ENCODE results near the gene XDH. TPM values are rescaled to one million over a fixed set of nuclear protein-coding genes. Genes with fewer than 3 reads are reported as not detected.

Gene XDH
- total RNA-seq, 4 donors from 2014 or later = 19.0 to 108 (median 92.3) TPM

DNA sequence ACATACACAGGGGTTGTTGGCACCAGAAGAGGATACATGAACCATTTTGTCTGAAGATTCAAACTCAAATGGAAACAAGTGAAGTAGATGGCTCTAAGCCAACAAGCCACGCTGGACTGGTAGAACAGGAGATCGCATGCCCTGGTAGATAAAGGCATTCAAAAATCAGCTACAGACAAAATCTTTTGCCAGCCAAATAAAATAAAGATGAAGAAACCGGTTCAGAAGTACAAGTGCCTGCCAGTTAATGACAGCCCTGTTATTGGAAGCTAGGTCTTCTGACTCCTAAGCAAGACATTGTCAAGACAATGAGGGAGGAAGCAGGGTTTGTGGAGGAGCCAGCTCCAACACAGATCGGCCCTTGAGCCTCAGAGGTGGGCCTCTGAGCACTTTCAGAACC is 128.3 kb downstream of the XDH start:
- Histone ChIP-seq H3K9me3 (no peaks in the 10 kb centered on the region), H3K36me3 (no peaks in the 10 kb centered on the region), H3K4me3 (no peak overlapping the region), H3K27ac (no peak overlapping the region), H3K27me3 (no peaks in the 10 kb centered on the region), H3K4me1 (no peaks in the 10 kb centered on the region)
- DNase-seq = no peak
- no peak for TF ChIP-seq POLR2A (IDR thresholded peaks at IDR 0.05)
- TF ChIP-seq, protein P1, sequence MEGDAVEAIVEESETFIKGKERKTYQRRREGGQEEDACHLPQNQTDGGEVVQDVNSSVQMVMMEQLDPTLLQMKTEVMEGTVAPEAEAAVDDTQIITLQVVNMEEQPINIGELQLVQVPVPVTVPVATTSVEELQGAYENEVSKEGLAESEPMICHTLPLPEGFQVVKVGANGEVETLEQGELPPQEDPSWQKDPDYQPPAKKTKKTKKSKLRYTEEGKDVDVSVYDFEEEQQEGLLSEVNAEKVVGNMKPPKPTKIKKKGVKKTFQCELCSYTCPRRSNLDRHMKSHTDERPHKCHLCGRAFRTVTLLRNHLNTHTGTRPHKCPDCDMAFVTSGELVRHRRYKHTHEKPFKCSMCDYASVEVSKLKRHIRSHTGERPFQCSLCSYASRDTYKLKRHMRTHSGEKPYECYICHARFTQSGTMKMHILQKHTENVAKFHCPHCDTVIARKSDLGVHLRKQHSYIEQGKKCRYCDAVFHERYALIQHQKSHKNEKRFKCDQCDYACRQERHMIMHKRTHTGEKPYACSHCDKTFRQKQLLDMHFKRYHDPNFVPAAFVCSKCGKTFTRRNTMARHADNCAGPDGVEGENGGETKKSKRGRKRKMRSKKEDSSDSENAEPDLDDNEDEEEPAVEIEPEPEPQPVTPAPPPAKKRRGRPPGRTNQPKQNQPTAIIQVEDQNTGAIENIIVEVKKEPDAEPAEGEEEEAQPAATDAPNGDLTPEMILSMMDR (IDR thresholded peaks at IDR 0.05) = no peak

Other genes starting within 250 kb of the XDH start
- under 1 TPM in 1 of 4 donors, not detected in 3; 0.83 TPM for gene CAPN14, start 197.2 kb downstream of the XDH start, total RNA-seq
- gene EHD3, start 180.6 kb downstream of the XDH start, total RNA-seq = 10 to 100 TPM in 1 of 4 donors, 1 to 10 TPM in 2, under 1 TPM in 1; 0.88 to 20.6 (median 2.1) TPM
- not detected for gene SRD5A2, start 166.2 kb upstream of the XDH start, total RNA-seq

All from Peyer's patch (tissue), 4 donors.